ENCODE results near the gene EFCAB8. TPM values are rescaled to one million over a fixed set of nuclear protein-coding genes. Genes with fewer than 3 reads are reported as not detected.

EFCAB8 gene, protein sequence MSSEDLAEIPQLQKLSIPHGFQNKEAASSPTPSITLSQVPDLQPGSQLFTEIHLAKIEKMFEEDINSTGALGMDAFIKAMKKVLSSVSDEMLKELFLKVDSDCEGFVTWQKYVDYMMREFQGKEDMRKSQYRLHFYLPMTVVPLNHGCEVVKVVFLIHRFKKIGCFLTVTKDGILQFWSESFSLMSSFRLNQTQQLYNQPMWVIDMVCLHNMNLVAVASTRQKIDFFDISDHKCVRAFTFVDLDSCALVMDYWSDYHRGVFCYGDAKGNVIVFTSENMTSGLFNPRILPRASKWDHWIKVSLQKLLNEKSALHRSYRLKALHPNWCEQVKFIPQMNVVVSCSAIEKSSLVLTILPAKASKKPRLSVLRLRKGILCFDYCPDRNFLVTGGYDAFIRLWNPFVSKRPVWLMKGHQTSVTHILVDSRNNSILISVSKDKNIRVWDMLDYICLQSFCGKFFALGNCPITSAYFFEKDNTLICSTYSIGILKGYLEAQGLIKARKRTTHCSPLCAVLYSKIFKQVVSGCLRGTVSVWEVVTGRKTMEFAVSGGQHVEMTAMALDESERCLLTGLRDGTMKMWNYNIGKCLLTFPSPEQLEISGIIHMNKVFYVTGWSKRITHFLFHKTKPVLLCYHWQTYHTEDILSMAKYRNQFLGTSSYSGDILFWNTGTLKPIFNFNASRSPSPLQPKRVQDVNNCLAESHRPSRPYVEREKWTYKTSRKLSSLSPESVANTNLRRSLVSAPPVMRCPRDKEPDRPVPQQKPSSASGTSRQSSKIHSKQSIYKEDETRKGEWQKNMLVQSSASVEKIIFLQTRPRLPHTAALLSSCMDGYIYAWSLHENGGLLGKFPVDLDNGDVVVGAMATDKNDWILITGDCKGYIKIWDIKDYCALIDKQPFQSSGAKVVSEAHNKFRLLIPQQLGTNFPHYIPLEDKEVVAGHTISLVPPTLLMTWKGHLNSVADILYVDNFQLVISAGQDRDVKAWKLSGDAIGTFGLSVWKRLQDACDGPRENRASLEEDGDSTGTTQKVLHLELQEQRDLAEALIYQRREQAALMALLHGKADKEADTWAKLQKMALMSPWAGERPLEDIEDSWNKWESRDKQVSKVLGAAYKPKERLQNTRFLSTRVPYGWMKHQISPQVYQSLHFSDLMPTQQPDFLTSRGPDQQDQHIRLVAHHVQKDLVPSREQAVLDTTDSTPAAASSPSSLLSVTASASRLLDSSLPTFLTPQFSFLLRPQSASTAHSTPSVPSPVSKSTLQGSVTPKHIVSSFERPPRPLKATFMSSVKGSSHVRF
- total RNA-seq = 0.72 TPM
- long read RNA-seq, partial matches to known transcripts = 0 of 2 reads
- long read RNA-seq, other reads (novel, unspliced or antisense) = 2 of 2 reads

DNA sequence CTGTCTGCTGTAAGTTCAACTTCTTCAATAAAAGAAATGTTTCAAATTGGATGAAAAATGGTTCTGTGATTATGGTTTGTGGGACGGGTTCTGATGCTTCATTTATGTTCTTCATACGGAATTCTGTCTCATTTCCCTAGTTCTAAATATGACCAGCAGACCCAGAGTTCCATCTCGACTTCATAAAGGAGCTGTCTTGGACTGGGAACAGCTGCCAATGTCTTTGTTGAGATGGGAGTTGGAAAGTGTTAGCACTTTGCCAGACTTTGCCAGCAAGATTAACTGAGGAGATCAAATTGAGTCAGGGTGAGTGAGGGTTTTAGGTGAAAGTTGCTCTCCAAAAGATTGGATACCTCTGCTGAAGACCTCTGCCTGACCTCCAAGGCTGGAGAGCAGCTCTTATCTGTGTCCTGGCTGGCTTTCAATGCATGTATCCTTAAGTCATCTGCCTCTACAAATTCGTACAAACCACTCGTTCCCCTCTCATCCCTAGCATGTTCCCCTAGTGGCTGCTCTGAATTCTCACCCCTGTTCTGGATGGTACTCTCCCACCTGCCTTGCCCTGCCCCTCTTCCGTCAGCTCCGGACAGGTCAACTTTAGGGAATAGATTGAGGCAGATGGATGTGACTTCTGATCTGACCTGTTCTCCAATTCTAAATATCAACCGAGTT lies at the start of gene EFCAB8:
Gene EFCAB8 (plus strand): TSS at position 223 of the 672 bp plus-strand sequence. CDS start 4,870 bp downstream, outside the sequence.
- TF ChIP-seq CTCF (IDR thresholded peaks at IDR 0.05) = no peak

GRCh38 chr20:32809907-32810306 lies 48.8 kb upstream of the EFCAB8 start:
- Histone ChIP-seq H3K9me3 (no peaks in the 10 kb centered on the region), H3K4me1 (no peaks in the 10 kb centered on the region), H3K27ac (no peak overlapping the region), H3K27me3 (no peaks in the 10 kb centered on the region), H3K36me3 (no peaks in the 10 kb centered on the region), H3K4me3 (no peak overlapping the region)
- no peak for TF ChIP-seq CTCF (IDR thresholded peaks at IDR 0.05)
- DNase-seq = no peak
- ATAC-seq = no peak
- intact Hi-C loops (cut with DNase I) = no loop called here

More for the DNA sequence above, at the start of gene EFCAB8:
- DNase-seq (no peak), ATAC-seq (no peak)
- H3K4me3 ChIP-seq = no peak within 1 kb of the TSS
- intact Hi-C loops (cut with DNase I) = no loop called here
- H3K36me3 ChIP-seq = peaks cover 9% of the 10 kb centered on the region
- no peak within 1 kb of the TSS for H3K27ac ChIP-seq
- no peaks in the 10 kb centered on the region for H3K9me3 ChIP-seq
- no peaks in the 10 kb centered on the region for H3K27me3 ChIP-seq
- H3K4me1 ChIP-seq = no peaks in the 10 kb centered on the region

- no peaks in the 10 kb centered on the region for H3K9me3 ChIP-seq
- DNase-seq = no peak
Measured at GRCh38 chr20:32810941-32811340, 47.8 kb upstream of the EFCAB8 start.

GRCh38 chr20:32811886-32812285 lies 46.8 kb upstream of the EFCAB8 start:
- no peaks in the 10 kb centered on the region for H3K27me3 ChIP-seq
- DNase-seq = no peak
- intact Hi-C loops (cut with DNase I) = no loop called here
- no peak for TF ChIP-seq CTCF (IDR thresholded peaks at IDR 0.05)
- H3K4me3 ChIP-seq = no peak overlapping the region
- no peak for ATAC-seq
- no peaks in the 10 kb centered on the region for H3K36me3 ChIP-seq
- no peaks in the 10 kb centered on the region for H3K9me3 ChIP-seq
- H3K4me1 ChIP-seq = no peaks in the 10 kb centered on the region
- no peak overlapping the region for H3K27ac ChIP-seq

More at GRCh38 chr20:32810941-32811340, 47.8 kb upstream of the EFCAB8 start:
- H3K4me3 ChIP-seq = no peak overlapping the region
- H3K27me3 ChIP-seq = no peaks in the 10 kb centered on the region
- no peak for ATAC-seq
- H3K36me3 ChIP-seq = no peaks in the 10 kb centered on the region
- no peaks in the 10 kb centered on the region for H3K4me1 ChIP-seq
- H3K27ac ChIP-seq = no peak overlapping the region
- TF ChIP-seq CTCF (IDR thresholded peaks at IDR 0.05) = no peak
- intact Hi-C loops (cut with DNase I) = no loop called here

All from upper lobe of right lung (tissue), 1 donor.